Measurements from ENCODE around the gene ARHGEF12. TPM values are rescaled to one million over a fixed set of nuclear protein-coding genes. Genes with fewer than 3 reads are reported as not detected.

ARHGEF12 gene, protein sequence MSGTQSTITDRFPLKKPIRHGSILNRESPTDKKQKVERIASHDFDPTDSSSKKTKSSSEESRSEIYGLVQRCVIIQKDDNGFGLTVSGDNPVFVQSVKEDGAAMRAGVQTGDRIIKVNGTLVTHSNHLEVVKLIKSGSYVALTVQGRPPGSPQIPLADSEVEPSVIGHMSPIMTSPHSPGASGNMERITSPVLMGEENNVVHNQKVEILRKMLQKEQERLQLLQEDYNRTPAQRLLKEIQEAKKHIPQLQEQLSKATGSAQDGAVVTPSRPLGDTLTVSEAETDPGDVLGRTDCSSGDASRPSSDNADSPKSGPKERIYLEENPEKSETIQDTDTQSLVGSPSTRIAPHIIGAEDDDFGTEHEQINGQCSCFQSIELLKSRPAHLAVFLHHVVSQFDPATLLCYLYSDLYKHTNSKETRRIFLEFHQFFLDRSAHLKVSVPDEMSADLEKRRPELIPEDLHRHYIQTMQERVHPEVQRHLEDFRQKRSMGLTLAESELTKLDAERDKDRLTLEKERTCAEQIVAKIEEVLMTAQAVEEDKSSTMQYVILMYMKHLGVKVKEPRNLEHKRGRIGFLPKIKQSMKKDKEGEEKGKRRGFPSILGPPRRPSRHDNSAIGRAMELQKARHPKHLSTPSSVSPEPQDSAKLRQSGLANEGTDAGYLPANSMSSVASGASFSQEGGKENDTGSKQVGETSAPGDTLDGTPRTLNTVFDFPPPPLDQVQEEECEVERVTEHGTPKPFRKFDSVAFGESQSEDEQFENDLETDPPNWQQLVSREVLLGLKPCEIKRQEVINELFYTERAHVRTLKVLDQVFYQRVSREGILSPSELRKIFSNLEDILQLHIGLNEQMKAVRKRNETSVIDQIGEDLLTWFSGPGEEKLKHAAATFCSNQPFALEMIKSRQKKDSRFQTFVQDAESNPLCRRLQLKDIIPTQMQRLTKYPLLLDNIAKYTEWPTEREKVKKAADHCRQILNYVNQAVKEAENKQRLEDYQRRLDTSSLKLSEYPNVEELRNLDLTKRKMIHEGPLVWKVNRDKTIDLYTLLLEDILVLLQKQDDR (N-terminal part only)
- total RNA-seq: 10 to 100 TPM; 46.5 to 71.1 TPM

DNA sequence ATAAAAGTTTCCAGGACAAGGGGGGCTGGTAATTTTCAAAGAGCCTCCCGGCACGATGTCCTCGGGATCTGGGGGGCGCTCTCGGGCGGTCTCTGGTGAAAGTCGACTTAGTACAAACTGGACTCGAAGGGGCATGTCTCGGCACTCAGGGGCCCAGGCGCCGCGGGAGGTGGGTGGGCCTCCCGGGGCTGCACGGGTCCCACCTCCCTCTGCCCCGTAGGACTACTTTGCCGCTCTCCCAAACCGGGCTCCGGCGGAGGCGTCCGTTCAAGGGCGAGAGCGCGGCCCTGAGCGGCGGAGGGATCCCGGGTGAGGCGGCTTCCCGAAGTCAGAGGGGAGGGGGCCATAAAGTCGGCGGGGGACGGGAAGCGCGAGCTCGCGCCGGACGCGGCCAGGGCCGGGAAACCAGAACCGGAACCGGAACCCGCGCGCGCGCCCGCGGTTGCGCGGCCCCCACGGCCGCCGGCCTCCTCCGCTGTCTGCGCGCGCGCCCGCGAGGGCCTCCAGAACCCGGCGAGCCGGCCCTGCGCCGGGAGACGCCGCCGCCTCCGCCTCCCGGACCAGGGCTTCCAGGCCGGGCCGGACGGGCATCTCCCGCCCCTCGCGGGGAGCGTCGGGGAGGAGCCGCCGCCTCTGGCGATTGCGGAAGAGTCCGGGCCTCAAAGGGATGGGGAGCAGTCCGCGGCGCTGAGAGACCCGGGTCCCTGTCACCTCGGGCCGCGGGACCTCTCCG is at the start of gene ARHGEF12:
ARHGEF12 (plus strand) TSS at position 506 of the 733 bp plus-strand sequence. CDS start 831 bp downstream, outside the sequence.
- peak; percentile 95 to 96 (median 96) for DNase-seq
- H3K36me3 ChIP-seq (replicated peaks in 1 of 2; ENCODE audit: insufficient read depth in 1 of 2, low read depth in 2 of 2): no peaks in the 10 kb centered on the region
- H3K4me1 ChIP-seq: peaks cover 51% of the 10 kb centered on the region
- H3K9me3 ChIP-seq: no peaks in the 10 kb centered on the region
- intact Hi-C loops (cut with DNase I): no loop called here
- H3K27ac ChIP-seq: peak within 1 kb of the TSS; percentile 89 to 96 (median 95)
- 1% methylated on average over 80 of the region's 92 CpGs; no CpG with 5 or more reads in 1 of the 2 donors for WGBS, 2 donors
- no peaks in the 10 kb centered on the region for H3K27me3 ChIP-seq
- H3K4me3 ChIP-seq: peak within 1 kb of the TSS; percentile 73 to 89
- TF ChIP-seq POLR2A (IDR thresholded peaks at IDR 0.05) (peak; percentile 70 to 77 (median 76)), CTCF (IDR thresholded peaks at IDR 0.05) (peak in 3 of 7 experiments; percentile 20 to 30 (median 28))
- peak; percentile 88 for ATAC-seq

DNA sequence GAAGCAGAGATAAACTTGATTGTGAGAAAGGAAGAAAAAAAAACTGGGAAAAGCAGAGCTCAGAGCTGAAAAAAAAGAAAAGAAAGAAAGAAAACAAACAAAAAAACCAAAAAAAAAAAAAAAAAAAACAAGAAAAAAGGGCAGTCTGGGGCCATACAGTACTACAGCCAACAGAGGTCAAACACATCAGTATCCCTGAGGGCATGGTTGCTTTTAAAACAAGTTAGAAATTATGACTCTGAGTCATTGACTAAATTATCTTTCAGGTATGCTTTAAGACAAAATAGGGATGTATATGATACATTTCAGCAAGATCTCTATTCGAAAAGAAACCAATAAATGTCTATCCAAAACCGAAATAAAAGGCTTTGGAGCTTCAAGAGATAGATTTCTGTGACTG is 48.2 kb upstream of the ARHGEF12 start:
- Histone ChIP-seq H3K27me3 (no peaks in the 10 kb centered on the region), H3K4me3 (no peak overlapping the region), H3K9me3 (no peaks in the 10 kb centered on the region), H3K4me1 (no peaks in the 10 kb centered on the region), H3K27ac (no peak overlapping the region), H3K36me3 (replicated peaks in 1 of 2; ENCODE audit: insufficient read depth in 1 of 2, low read depth in 2 of 2) (no peaks in the 10 kb centered on the region)
- TF ChIP-seq POLR2A (IDR thresholded peaks at IDR 0.05) (no peak), CTCF (IDR thresholded peaks at IDR 0.05) (no peak)
- intact Hi-C loops (cut with DNase I): no loop called here
- DNase-seq: no peak
- no peak for ATAC-seq
- WGBS, 2 donors: 82% methylated on average over 2 of the region's 2 CpGs

DNA sequence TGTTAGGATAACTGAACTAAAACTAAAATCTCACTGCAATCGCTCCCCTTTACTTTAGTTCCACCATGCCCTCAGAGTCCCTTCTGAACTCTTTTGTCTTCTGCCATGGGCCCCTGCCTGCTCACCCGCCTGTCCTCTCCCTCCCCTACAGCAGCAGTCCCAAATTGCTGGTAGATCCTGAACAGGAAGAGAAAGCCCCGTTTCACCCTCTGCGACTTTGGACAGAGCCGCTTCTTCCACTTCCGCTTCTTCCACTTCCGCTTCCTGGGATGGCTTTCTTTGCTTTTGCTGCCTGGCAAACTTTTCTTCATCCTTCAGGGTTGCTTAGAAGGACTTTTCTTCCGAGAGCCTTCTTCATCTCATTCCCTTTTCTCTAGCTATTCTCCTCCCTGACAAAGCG is 46.8 kb upstream of the ARHGEF12 start:
- ATAC-seq: no peak
- no peak for DNase-seq
- Histone ChIP-seq H3K27me3 (no peaks in the 10 kb centered on the region), H3K36me3 (replicated peaks in 1 of 2; ENCODE audit: insufficient read depth in 1 of 2, low read depth in 2 of 2) (no peaks in the 10 kb centered on the region), H3K4me3 (no peak overlapping the region), H3K27ac (no peak overlapping the region), H3K9me3 (no peaks in the 10 kb centered on the region), H3K4me1 (no peaks in the 10 kb centered on the region)
- TF ChIP-seq CTCF (IDR thresholded peaks at IDR 0.05) (no peak), POLR2A (IDR thresholded peaks at IDR 0.05) (no peak)
- 78 to 79% methylated on average over 9 of the region's 9 CpGs for WGBS, 2 donors
- intact Hi-C loops (cut with DNase I): no loop called here

GRCh38 chr11:120290956-120291355 is 45.3 kb upstream of the ARHGEF12 start:
- no peak for ATAC-seq
- 40 to 44% methylated on average over 3 of the region's 3 CpGs for WGBS, 2 donors
- DNase-seq: no peak
- Histone ChIP-seq H3K9me3 (no peaks in the 10 kb centered on the region), H3K4me1 (peaks cover 9% of the 10 kb centered on the region), H3K27ac (no peak overlapping the region), H3K27me3 (no peaks in the 10 kb centered on the region), H3K4me3 (no peak overlapping the region), H3K36me3 (replicated peaks in 1 of 2; ENCODE audit: insufficient read depth in 1 of 2, low read depth in 2 of 2) (no peaks in the 10 kb centered on the region)
- intact Hi-C loops (cut with DNase I): no loop called here
- no peak for TF ChIP-seq CTCF (IDR thresholded peaks at IDR 0.05)
- TF ChIP-seq POLR2A (IDR thresholded peaks at IDR 0.05): no peak
